Activated naive CD8-positive, alpha-beta T cell treated with anti-CD3 and anti-CD28 coated beads, Interleukin-2, amount 10 ng/mL, durations not matched to agents 7 days and 5 days (primary cell): ENCODE measurements around the gene KRT37. TPM values are rescaled to one million over a fixed set of nuclear protein-coding genes. Genes with fewer than 3 reads are reported as not detected.
"Not testable (repeated sequence)": the region's sequence is repeated elsewhere in the genome, so short reads cannot be mapped to it uniquely, and the experiment has no call there.

Experiments used
- ATAC-seq: fragments of 150-1000 bp; cut with Tn5 transposase; one replicate; pipeline ENCODE4 v1.10.0; 2021; ENCODE audit warnings: low read depth, moderate library complexity
- POLR2A ChIA-PET: fragments of 350-600 bp; sonication (Branson Sonifier 250); formaldehyde crosslinking; loops from one replicate; lab custom pipeline; 2021; ENCODE audit warnings: antibody characterized with exemption; lab: Charles Lee
- DNase-seq: peaks from one replicate; pipeline ENCODE4 v3.0.0; 2021
- H3K27ac Mint-ChIP-seq: one replicate; pipeline ENCODE4 v1.8.0; 2022; ENCODE audit warnings: mild to moderate bottlenecking, mixed read lengths
- H3K27me3 Mint-ChIP-seq: one replicate; pipeline ENCODE4 v1.8.0; 2022; ENCODE audit warnings: mild to moderate bottlenecking, moderate library complexity, mixed read lengths
- H3K36me3 Mint-ChIP-seq: one replicate; pipeline ENCODE4 v1.8.0; 2021; ENCODE audit warnings: mild to moderate bottlenecking, mixed read lengths
- H3K4me1 Mint-ChIP-seq: one replicate; pipeline ENCODE4 v1.8.0; 2021; ENCODE audit warnings: mixed read lengths
- H3K4me3 Mint-ChIP-seq: one replicate; pipeline ENCODE4 v1.8.0; 2022; ENCODE audit warnings: mild to moderate bottlenecking, moderate library complexity, mixed read lengths
- H3K9me3 Mint-ChIP-seq: one replicate; pipeline ENCODE4 v1.8.0; 2021; ENCODE audit warnings: mixed read lengths
- total RNA-seq, 2 experiments: library from RNA; stranded (reverse); gene quantifications; one replicate each; pipeline ENCODE4 v1.2.3, GENCODE V29; 2021

KRT37 gene
- total RNA-seq, 2 experiments from 2014 or later, result not detected

DNA sequence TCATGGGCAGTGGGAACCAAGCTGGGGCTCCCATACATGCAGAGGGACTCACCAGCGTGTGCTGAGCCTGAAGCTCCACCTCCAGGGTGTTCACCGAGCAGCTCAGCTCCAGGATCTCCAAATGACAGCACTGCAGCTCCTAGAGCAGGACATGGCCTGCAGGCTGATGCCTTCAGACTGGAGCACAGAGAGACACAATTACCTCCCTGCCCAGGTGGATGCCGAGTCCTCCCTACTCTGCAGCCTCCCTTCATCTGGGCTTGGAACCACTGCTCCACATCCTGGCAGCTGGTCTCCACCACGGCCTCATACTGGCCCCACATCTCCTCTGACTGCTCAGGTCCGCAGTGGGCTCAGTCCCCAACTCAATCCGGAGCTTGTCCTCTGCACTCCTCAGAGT lies 24.6 kb upstream of the KRT37 start:
- POLR2A ChIA-PET, result no interaction called here
- Mint-ChIP-seq H3K36me3 (no peaks in the 10 kb centered on the region), H3K27me3 (peaks cover 6% of the 10 kb centered on the region), H3K4me3 (no peak overlapping the region), H3K9me3 (no peaks in the 10 kb centered on the region), H3K4me1 (no peaks in the 10 kb centered on the region), H3K27ac (no peak overlapping the region)
- ATAC-seq (no peak), DNase-seq (no peak)

DNA sequence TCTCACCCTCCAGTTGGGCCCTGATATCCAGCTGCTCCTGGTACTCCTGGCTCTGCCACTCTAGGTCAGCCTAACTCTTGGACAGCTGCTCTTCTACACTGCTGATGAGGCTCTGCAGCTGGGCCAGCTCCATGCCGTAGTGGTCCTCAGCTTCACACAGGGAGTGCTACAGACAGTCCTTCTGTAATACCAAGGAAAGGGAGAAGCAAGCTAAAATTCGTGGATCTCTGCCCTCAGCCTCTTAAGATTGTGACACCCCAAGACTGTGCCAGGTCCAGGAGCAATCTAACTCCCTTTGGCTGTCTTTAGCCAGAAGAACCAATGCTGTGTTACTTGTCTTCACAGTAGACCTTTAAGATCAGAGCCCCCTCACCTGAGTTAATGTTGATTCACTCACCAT lies 24.1 kb upstream of the KRT37 start:
- Mint-ChIP-seq H3K4me3 (no peak overlapping the region), H3K9me3 (no peaks in the 10 kb centered on the region), H3K27ac (no peak overlapping the region), H3K36me3 (no peaks in the 10 kb centered on the region), H3K27me3 (peaks cover 10% of the 10 kb centered on the region), H3K4me1 (no peaks in the 10 kb centered on the region)
- POLR2A ChIA-PET, result no interaction called here
- ATAC-seq (no peak), DNase-seq (no peak)

DNA sequence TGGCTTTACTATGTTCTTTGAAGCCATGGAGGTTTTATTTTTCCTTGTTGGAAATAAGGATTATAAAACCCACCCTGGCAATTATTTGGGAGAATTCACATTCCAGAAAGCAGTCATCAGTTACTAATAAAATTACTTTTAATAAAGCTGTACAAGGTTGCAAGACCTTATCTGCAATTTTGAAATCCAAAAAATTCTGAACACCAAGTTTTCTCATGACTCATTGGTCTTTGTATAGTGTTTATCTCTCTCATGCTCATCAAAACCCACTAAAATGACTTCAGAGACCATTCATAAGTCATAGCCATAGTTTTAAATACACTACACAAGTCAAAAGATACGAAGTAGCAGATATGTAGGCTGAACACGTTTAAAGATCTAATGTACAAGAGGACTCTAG lies 22.4 kb upstream of the KRT37 start:
- no peak overlapping the region for H3K4me3 Mint-ChIP-seq
- DNase-seq (no peak), ATAC-seq (no peak)
- POLR2A ChIA-PET, result no interaction called here
- H3K36me3 Mint-ChIP-seq, result no peaks in the 10 kb centered on the region
- H3K27me3 Mint-ChIP-seq, result peaks cover 15% of the 10 kb centered on the region
- no peaks in the 10 kb centered on the region for H3K4me1 Mint-ChIP-seq
- no peak overlapping the region for H3K27ac Mint-ChIP-seq
- H3K9me3 Mint-ChIP-seq, result no peaks in the 10 kb centered on the region

DNA sequence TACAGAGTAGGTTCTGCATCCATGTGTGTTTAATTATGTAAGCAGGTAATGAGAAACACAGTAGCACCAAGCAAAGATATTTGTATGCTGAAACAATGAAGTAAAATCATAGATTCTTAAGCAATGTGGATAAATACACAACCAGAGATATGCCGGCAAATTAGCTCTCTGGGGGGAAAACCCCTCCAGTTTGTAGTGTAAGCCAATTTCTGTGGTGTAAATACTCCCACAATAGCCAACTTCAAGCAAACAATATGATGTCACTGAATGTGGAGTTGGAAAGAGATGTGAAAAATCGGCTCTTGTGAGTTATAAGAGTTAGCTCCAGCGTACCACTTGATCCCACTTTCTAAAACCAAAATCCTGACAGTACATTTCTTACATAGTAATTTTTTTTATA lies 20.3 kb upstream of the KRT37 start:
- POLR2A ChIA-PET, result no interaction called here
- Mint-ChIP-seq H3K4me1 (no peaks in the 10 kb centered on the region), H3K27me3 (peaks cover 13% of the 10 kb centered on the region), H3K27ac (no peak overlapping the region), H3K4me3 (no peak overlapping the region), H3K9me3 (no peaks in the 10 kb centered on the region), H3K36me3 (no peaks in the 10 kb centered on the region)
- ATAC-seq (no peak), DNase-seq (no peak)

DNA sequence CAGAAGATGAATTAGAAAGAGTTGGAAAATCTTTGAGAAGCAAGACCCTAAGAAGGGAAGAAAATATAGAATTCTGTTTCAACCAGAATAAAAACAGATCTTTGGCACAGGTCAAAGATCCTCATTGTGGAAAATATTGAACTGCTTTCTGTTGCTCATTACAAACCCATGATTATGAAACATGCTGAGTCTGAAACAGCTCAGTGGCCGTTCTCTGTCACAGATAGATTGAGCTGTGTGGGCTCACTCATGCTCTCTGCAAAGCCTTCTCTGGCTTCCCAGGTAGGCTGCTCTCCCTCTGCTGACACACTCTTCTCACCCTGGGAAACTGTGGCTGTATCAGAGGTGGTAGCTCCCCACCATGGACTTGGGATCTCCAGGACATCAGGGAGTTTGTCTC lies 19.8 kb upstream of the KRT37 start:
- no peak overlapping the region for H3K27ac Mint-ChIP-seq
- H3K4me1 Mint-ChIP-seq, result no peaks in the 10 kb centered on the region
- POLR2A ChIA-PET, result no interaction called here
- H3K9me3 Mint-ChIP-seq, result no peaks in the 10 kb centered on the region
- H3K36me3 Mint-ChIP-seq, result no peaks in the 10 kb centered on the region
- no peak overlapping the region for H3K4me3 Mint-ChIP-seq
- peaks cover 13% of the 10 kb centered on the region for H3K27me3 Mint-ChIP-seq
- ATAC-seq (no peak), DNase-seq (no peak)

DNA sequence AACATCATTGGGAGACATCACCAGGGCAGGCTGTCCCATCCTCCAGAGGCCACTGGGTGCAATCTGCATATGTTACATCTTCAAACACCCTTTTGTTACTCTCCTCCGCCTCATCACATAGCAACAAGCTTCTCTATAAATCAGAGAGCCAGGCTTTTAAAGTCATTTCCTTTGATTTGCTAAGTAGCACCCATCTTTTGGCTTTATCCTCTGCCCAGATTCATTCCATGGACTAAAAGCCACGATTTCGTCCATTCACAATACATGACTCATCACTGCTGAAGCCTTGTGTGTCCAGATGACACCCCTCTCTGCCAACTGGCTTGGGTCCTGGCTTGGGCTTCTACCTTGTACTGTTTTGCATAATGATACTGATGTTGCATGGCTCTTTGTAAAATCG lies 18.4 kb upstream of the KRT37 start:
- Mint-ChIP-seq H3K9me3 (no peaks in the 10 kb centered on the region), H3K27me3 (peaks cover 13% of the 10 kb centered on the region), H3K36me3 (no peaks in the 10 kb centered on the region), H3K27ac (no peak overlapping the region), H3K4me1 (no peaks in the 10 kb centered on the region), H3K4me3 (no peak overlapping the region)
- POLR2A ChIA-PET, result interaction anchor here (0.5 kb wide), 1 partner anchor 101 kb away, joined by 3 read pairs; no protein-coding TSS in a partner anchor
- no peak for DNase-seq
- ATAC-seq, result no peak

DNA sequence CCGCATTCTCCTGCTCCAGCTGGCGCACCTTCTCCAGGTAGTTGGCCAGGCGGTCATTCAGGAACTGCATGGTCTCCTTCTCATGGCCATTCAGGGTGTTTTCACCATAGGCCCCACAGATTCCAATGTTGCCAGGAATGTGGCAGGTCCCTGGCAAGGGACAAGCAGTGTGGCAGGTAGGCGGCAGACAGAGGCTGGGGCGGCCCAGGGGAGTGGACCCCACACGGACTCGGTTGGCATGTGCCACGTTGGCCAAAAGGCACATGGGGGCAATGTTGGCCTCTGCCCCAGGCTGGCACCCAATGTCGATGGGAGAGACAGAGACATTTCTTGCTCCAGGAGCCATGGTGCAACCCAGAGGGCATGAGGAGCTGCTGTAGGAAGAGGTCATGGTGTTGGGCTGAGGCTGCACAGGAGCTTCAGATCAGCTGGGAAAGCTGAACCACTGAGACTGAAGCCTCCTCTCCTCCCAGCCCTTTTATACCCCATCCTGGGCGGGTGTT lies 16.2 kb upstream of the KRT37 start, which contains the start of gene KRT38:
Gene KRT38, minus strand, starts transcription at position 453 of the 503 bp plus-strand sequence. Its CDS starts 62 bp downstream, at position 391.
- POLR2A ChIA-PET, result no interaction called here
- H3K9me3 Mint-ChIP-seq, result no peaks in the 10 kb centered on the region
- H3K4me1 Mint-ChIP-seq, result no peaks in the 10 kb centered on the region
- H3K4me3 Mint-ChIP-seq, result no peak within 1 kb of the TSS
- DNase-seq (no peak), ATAC-seq (no peak)
- H3K36me3 Mint-ChIP-seq, result no peaks in the 10 kb centered on the region
- H3K27ac Mint-ChIP-seq, result no peak within 1 kb of the TSS
- peaks cover 13% of the 10 kb centered on the region for H3K27me3 Mint-ChIP-seq

DNA sequence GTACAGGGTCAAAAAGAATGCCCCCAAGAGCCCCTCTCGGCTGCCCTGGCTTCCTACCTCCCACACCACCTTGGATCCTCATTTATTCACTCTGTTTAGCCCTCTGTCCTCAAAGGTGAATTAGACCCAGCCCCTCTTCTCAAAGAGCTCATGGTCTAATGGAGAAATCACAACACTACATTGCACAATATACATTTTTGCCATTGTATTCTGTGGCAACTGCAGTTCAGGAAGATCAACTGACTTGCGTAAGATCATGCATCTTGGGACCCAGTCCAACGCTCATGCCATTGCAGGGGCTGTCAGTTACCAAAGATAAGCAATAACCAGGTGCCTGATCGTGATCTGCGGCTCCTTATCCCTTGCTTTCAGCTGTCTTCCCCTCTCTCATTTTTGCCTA lies 15.0 kb upstream of the KRT37 start:
- DNase-seq (no peak), ATAC-seq (no peak)
- Mint-ChIP-seq H3K4me1 (no peaks in the 10 kb centered on the region), H3K27me3 (peaks cover 13% of the 10 kb centered on the region), H3K9me3 (no peaks in the 10 kb centered on the region), H3K27ac (no peak overlapping the region), H3K36me3 (no peaks in the 10 kb centered on the region), H3K4me3 (no peak overlapping the region)
- POLR2A ChIA-PET, result no interaction called here

DNA sequence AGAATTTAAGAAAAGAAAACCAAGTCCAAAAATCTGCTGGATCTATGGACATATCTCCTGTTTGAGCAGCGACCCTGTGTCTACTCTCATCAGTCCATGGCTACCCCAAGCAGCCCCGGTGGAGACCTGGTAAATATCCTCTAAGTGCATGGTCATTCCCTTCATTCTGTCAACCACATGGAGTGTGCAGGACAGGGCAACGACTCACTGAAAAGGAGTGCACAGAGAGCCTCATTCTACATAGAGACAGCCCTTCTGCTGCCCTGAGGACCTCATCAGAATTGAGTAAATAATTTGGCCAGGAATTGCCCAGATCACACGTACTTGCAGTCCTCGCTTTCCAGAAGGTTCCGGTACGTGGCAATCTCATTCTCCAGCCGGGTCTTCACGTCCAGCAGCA lies 13.4 kb upstream of the KRT37 start:
- POLR2A ChIA-PET, result no interaction called here
- Mint-ChIP-seq H3K9me3 (no peaks in the 10 kb centered on the region), H3K36me3 (no peaks in the 10 kb centered on the region), H3K27me3 (peaks cover 7% of the 10 kb centered on the region), H3K4me1 (no peaks in the 10 kb centered on the region), H3K27ac (no peak overlapping the region), H3K4me3 (no peak overlapping the region)
- no peak for DNase-seq
- ATAC-seq, result no peak

DNA sequence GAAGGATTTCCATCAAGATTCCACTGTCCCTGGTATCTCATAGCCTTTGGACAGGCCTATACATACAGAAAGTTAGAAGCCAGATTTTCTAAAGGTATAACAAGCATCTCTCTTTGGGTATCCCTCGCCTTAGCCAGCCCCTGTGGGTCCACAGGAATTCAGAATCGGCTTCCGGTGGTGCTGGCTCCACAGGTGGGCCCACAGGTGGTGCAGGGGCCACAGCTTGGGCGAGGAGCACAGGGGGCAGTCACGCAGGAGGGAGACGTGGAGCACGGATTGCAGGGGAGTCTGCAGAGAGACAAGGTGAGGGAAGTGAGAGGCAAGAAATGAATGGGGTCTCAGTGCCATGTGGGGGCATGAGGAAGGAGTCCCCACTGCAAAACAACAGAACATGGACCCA lies 12.9 kb upstream of the KRT37 start:
- Mint-ChIP-seq H3K4me1 (no peaks in the 10 kb centered on the region), H3K27me3 (peaks cover 4% of the 10 kb centered on the region), H3K9me3 (no peaks in the 10 kb centered on the region), H3K27ac (no peak overlapping the region), H3K36me3 (no peaks in the 10 kb centered on the region), H3K4me3 (no peak overlapping the region)
- ATAC-seq (no peak), DNase-seq (no peak)
- POLR2A ChIA-PET, result no interaction called here

DNA sequence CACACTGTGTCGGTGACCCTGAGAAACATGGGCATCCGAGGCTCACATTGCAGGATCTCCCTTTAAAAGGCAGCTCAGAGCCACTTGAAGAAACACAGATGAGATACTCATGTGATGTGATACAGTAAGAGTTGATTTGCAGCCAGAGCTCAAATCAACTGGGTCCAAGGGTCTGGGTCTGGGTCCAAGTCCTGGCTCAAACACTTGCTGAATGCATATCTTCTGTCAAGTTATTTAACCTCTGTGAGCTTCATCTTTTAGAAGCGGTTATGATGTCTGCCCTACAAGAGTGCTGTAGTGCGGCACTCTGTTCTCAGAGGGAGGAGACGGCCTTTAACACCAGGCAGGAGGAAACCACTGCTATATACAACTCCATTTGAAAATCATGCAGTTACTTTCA lies 10.0 kb upstream of the KRT37 start:
- DNase-seq (no peak), ATAC-seq (no peak)
- no peak overlapping the region for H3K4me3 Mint-ChIP-seq
- no peaks in the 10 kb centered on the region for H3K4me1 Mint-ChIP-seq
- no peaks in the 10 kb centered on the region for H3K9me3 Mint-ChIP-seq
- peaks cover 3% of the 10 kb centered on the region for H3K27me3 Mint-ChIP-seq
- no peak overlapping the region for H3K27ac Mint-ChIP-seq
- H3K36me3 Mint-ChIP-seq, result no peaks in the 10 kb centered on the region
- POLR2A ChIA-PET, result no interaction called here

DNA sequence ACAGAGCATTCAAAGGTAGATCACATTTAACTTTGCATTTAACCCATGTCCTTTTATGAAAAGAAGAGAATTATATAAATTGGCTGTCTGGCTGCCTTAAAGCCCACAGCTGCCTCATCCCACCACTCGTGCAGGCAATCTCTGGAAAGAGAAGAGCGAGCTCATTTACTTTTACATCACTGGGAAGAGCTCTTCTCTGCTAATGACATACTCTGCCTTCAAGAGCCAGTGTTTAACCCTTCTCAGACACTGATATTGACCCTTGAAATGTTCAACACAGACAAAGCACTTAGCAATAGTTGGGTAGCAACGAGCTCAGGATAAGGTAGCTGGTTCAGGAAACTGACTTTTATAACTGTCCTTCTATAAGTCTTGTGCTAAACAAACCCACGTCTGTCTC lies 9.6 kb upstream of the KRT37 start:
- Mint-ChIP-seq H3K36me3 (no peaks in the 10 kb centered on the region), H3K27me3 (peaks cover 3% of the 10 kb centered on the region), H3K27ac (no peak overlapping the region), H3K4me3 (no peak overlapping the region), H3K4me1 (no peaks in the 10 kb centered on the region), H3K9me3 (no peaks in the 10 kb centered on the region)
- DNase-seq, result no peak
- POLR2A ChIA-PET, result no interaction called here
- no peak for ATAC-seq

DNA sequence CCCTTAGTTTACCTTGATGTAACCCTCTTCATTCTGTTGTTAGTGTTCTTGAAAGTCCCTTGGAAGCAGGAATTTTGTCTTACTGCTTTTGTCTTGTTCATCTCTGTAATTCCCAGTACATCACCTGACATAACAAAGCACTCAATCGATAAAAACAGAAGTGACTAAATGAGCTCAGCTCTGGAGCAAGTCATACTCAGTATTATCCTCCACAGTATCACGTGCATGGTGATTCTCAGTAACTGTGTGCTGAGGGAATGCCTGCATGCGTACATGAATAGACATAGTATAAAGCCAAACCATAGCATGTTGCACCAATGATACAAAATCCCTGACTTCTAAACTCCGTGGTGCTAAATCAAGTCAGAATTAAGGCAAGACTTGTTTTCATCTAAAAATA lies 9.2 kb upstream of the KRT37 start:
- Mint-ChIP-seq H3K36me3 (no peaks in the 10 kb centered on the region), H3K4me3 (no peak overlapping the region), H3K27ac (no peak overlapping the region), H3K9me3 (no peaks in the 10 kb centered on the region), H3K27me3 (peaks cover 3% of the 10 kb centered on the region), H3K4me1 (no peaks in the 10 kb centered on the region)
- DNase-seq, result no peak
- POLR2A ChIA-PET, result no interaction called here
- ATAC-seq, result no peak

DNA sequence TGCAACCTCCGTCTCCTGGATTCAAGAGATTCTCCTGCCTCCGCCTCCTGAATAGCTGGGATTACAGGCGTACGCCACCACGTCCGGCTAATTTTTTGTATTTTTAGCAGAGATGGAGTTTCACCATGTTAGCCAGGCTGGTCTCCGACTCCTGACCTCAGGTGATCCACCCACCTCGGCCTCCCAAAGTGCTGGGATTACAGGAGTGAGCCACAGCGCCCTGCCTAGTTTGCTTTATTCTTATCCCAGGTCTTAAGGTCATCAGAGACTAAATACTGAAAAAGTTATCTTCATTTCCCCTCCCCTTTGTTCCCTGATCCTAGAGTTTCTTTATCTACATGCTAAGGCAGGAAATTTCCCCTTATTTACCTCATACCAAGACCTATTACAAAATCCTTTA lies 6.0 kb upstream of the KRT37 start:
- ATAC-seq, DNase-seq, H3K9me3 Mint-ChIP-seq, POLR2A ChIA-PET, H3K4me1 Mint-ChIP-seq, H3K27ac Mint-ChIP-seq, H3K36me3 Mint-ChIP-seq, H3K4me3 Mint-ChIP-seq, H3K27me3 Mint-ChIP-seq: not testable (repeated sequence)

DNA sequence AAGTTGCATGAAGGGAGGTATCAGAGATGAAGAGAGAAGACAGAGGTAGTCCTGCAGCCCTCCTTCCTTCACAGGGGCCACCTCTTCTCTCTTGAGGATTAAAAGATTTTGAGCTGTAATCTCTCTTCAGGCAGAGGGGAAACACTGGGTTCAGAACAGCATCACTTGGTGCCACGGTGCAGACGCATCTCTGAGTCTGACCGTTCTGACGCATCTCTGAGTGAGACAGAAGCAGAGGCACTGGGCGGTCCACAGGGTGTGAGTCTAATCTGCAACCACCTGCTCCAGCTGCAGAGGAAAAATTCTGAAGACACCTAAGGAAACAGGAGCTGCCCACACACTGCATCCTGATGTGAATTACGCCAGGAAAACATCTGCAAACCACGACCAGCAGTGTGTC lies 5.3 kb upstream of the KRT37 start:
- H3K27ac Mint-ChIP-seq, result no peak overlapping the region
- no peak for ATAC-seq

More for the DNA sequence above, 5.3 kb upstream of the KRT37 start:
- H3K4me1 Mint-ChIP-seq, result no peaks in the 10 kb centered on the region
- POLR2A ChIA-PET, result no interaction called here
- peaks cover 3% of the 10 kb centered on the region for H3K27me3 Mint-ChIP-seq
- no peak overlapping the region for H3K4me3 Mint-ChIP-seq
- no peak for DNase-seq
- no peaks in the 10 kb centered on the region for H3K36me3 Mint-ChIP-seq
- H3K9me3 Mint-ChIP-seq, result no peaks in the 10 kb centered on the region
